GM21423 (cell line): ENCODE measurements around the gene NCAPD3.
"Not testable (repeated sequence)": the region's sequence is repeated elsewhere in the genome, so short reads cannot be mapped to it uniquely, and the experiment has no call there.

Experiments used
- ATAC-seq: cut with Tn5 transposase; IDR thresholded peaks from one replicate; pipeline ENCODE4 v1.9.1; 2021; ENCODE audit warnings: mild to moderate bottlenecking, moderate library complexity; ENCODE audit not compliant: unreplicated experiment

The NCAPD3 gene

DNA sequence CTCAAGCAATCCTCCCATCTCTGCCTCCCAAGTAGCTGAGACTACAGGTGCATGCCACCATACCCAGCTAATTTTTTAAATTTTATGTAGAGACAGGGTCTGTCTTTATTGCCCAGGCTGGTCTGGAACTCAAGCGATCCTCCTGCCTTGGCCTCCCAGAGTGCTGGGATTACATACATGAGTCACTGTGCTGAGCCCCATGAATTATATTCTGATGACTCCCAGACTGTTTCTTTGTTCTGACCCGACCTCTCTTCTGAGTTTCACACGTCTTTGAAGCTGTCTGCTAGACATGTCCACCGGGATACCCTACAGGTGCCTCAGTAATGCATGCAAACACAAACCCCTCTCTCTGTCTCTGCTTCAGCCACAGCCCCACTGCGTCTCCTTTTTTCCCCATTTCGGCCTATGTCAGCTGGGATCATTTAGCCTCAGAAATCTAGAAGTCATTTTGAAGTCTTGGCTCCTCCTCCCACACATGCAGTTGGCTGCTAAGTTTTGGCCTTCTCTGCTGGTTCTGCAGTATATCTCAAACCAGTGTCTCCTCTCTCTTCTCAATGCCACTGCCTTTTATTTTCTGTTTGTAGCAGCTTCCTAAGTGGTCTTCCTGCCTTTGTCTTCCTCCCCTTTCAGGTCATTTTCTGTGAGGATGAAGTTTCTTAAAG is 5.5 kb upstream of the NCAPD3 start:
- no peak for ATAC-seq

DNA sequence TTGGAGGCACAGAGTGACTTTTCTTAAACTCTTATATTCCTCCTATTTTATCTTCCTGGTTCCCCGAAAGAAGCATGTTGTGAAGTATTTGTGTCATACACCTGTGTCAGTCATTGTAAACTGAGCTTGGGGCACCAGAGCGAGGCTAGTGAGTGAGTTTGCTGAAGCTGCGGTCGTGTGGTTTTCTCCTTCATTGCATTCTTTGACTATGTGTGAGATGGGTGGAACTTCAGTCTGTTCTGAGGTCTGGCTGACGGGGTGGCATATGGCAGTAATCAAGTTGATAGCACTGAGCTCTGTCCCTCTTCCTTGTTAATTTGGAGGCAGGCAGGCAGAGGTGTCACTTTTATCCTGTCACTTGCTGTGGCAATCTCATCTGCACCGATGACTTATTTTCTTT is 4.9 kb upstream of the NCAPD3 start:
- peak; percentile 45 for ATAC-seq

- ATAC-seq: no peak
These were observed 3.1 kb upstream of the NCAPD3 start for GRCh38 chr11:134226806-134227325.

DNA sequence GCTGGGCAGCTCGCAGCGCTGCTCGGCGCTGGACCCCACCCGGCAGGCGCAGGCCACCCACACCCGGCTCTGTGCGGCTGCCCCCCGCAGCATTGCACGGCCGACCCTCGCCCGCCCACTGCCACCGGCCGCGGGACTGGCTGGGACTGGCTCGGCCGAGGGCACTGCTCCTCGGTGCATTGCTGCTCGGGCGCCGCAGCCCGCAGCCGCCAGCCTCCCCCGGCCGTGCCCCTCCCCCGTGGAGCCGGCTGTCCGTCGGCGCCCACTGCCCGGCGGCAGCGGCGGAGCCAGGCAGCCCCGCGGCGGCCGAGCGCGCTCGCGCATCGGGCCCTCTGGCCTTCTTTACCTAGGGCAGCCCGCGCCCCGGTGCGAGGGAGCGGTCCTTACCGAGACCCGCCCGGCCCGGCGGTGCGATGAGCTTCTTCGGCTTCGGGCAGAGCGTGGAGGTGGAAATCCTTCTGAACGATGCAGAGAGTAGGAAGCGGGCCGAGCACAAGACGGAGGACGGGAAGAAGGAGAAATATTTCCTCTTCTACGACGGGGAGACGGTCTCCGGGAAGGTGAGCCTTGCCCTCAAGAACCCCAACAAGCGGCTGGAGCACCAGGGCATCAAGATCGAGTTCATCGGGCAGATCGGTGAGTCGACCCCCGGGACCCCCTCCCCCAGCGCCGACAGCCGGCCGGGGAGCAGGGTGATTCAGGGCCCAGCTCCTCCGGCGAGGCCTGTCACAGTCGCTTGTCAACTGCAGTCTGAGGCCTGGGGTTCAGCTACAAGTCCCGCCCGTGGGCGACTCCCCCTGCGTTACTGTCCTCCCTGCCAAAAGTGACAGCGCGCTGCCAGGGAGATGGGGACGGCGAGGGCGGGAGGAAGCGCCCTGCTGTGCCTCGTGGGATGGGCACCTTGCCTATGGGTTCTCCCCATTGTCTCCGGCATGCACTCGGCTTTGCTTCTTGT is 1.2 kb upstream of the NCAPD3 start:
- peak; percentile 18 for ATAC-seq

- no peak for ATAC-seq
These were observed 646 bp downstream of the NCAPD3 start for GRCh38 chr11:134223121-134223520.

DNA sequence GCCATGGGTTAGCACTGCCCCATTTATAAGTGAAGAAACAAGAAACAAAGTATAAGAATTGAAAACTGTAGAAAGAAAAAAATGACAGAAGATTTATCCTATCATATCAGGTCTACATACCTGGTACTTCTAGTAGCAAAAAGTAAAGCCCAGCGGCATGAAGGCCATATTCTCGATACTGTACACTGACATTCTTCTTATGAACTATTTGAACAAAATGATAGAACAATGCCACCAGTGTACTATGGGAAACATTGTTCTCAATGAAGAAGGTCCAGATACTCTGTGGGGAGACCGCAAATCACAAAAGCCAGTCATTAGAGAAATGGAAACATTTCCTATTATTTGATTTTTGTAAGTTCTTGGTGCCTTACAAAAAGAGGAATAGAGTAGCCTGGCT is 7.0 kb downstream of the NCAPD3 start:
- no peak for ATAC-seq

DNA sequence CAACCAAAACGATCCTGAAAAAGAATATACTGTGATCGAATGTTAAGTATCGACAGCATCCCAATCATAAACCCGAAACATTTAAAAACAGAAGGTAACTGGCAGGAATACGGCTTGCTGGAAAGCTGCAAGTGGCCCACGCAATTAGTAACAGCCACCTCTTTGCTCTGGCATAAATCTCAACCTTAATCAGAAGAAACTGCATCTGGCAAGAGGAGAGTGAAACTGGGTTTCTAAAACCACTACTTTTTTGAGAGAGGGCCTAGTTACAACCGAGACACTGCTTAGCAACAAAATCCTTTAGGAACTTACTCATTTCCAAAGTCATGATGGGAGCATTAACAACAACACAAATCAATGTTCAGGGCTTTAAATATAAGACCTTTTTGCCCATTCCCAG is 7.9 kb downstream of the NCAPD3 start:
- no peak for ATAC-seq

- ATAC-seq: no peak
These were observed 16.1 kb downstream of the NCAPD3 start for GRCh38 chr11:134207538-134208239.

- no peak for ATAC-seq
These were observed 17.6 kb downstream of the NCAPD3 start for GRCh38 chr11:134206185-134206584.

DNA sequence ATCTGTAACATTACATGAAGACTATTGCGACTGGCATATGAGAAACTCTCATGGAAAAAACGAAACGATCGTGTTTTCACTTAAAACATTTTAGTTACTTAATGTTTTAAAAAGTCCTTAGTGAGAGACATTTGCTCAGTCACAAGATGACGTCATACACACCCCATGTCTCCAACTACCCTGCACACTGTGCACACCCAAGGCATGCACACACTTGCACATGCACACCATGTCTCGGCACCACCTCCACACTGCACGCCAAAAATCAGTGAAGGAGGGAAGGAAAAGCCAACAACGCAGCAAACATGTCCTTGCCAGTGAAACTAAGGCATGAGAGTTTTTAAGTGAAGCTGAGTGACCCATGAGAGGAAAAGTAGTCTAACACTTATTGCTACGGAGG is 18.0 kb downstream of the NCAPD3 start:
- ATAC-seq: no peak

DNA sequence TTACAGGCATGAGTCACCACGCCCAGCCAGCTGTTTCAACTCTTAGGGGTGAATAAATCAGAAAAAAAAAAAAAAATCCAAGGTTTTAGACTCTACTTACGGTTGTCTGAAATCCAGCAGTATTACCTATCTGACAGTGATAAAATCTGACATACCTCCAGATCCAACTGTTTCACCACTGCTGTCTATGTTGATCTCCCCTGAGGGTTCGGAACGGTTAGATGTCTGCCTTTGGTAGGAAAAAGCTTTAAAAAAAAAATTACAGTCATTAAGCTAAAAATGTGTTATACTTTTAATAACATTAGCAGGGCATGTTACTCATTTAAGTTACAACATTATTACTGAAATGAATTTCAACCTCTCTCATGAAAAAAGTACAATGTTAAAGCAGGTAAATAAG is 21.1 kb downstream of the NCAPD3 start:
- ATAC-seq: no peak

DNA sequence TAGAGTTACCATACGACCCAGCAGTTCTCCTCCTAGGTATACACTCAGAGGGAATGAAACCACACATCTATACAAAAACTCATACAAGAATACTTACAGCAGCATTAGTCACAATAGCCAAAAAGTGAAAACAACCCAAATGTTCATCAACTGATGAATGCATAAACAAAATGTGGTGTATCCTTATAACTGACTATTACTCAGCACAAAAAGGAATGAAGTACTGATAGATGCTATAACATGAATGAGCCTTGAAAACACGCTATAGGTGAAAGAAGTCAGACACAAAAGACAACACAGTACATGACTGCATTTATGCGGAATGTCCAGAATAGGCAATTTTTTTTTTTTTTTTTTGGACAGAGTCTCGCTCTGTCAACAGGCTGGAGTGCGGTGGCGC is 23.1 kb downstream of the NCAPD3 start:
- ATAC-seq: no peak

DNA sequence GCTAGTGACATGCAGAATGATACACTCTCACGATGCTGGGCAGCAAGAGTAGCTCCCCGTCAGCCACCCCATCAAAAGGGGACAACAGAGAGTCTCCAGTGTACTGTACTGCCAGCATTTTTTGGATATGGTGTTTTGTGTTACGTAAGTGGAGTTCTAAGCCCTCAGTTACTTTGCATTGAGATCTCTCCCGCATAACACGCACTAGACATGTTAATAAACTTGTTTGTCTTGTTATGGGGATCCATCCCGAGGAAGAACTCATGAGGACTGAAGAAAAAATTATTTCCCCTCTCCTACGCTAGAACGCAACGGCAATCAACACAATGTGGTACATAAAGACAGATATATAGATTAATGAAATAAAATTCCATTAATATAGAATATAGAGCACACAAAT is 24.2 kb downstream of the NCAPD3 start:
- no peak for ATAC-seq

- no peak for ATAC-seq
These were observed 27.0 kb downstream of the NCAPD3 start for GRCh38 chr11:134196756-134197155.

DNA sequence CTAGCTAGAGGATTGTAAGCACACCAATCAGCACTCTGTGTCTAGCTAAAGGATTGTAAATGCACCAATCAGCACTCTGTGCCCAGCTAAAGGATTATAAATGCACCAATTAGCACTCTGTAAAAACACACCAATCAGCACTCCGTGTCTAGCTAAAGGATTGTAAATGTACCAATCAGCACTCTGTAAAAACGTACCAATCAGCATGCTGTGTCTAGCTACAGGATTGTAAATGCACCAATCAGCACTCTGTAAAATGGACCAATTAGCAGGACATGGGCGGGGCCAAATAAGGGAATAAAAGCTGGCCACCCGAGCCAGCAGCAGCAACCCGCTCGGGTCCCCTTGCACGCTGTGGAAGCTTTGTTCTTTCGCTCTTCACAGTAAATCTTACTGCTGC is 35.7 kb downstream of the NCAPD3 start:
- not testable (repeated sequence) for ATAC-seq

DNA sequence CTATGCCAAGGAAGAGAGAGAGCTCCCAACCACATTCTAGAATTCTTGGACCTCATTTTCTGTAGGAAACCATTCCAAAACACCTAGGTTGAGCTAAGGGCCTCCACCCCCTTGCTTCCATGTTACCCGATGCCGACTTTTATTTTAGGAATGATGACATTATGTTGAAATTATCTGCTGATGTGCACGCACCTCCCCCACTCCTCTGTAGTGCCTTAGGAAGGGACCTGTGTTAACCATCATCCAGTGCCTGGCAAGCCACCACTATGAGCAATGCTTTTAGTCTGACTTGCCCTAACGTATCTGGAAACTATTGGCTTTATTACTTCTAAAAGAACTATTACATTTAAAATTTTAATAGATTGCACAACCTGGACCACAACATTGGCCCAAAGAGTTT is 42.1 kb downstream of the NCAPD3 start:
- ATAC-seq: no peak

DNA sequence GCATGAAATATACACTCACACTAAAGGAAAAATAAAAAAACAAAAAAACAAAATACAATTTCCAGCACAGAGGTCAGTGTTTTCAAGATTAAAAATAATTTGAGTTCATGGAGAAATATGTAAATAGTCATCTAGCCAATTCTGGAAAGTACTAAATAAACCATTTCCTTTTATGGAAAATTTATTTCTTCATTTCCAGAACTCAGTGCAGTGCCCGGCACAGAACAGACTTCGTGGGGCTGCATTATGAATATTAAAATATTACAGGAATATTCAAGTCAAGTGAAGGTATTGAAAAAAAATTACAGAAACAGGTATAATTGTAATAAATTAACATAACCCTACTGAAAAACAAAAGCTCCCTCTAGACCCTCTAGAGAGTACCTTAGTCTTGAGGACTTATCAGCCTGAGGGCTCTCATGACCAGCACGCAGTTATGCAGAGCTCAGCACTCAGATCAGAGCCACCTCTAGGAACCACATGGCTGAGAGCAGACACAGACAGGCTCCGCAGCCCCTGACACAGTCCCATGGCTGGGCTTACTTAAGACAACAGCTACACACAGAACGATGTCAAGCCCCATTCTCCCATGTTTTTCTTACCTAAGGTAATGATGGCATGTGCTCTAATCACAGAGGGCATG is 45.6 kb downstream of the NCAPD3 start:
- ATAC-seq: no peak

DNA sequence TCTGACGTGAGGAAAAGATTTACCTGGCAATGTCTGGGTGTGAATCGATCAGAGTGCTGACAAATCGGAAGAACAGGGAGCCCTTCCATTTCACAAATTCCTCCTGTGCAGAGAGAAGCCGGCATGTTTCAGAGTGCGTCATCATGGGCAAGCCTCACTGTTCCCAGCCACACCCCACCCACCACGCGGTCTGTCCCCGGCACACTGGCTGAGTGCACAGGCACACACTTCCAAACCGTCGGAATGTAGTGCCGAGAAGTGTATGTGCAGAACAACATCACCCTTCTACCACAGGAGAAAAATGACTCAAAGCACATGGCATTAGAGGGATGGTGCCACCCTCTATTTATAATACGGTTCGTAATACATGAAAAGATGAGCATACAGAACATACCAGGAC is 47.5 kb downstream of the NCAPD3 start:
- ATAC-seq: no peak

GRCh38 chr11:134173296-134173695 is 50.5 kb downstream of the NCAPD3 start:
- no peak for ATAC-seq

- no peak for ATAC-seq
These were observed 51.8 kb downstream of the NCAPD3 start for GRCh38 chr11:134171951-134172350.

- no peak for ATAC-seq
These were observed 52.9 kb downstream of the NCAPD3 start for GRCh38 chr11:134170919-134171281.
